A549 (cell line): ENCODE data around the gene BRINP1.

Experiments
- HOXA7 ChIP-seq: fragments of 250-450 bp; sonication (Bioruptor Pico); IDR thresholded peaks from 2 replicates; pipeline ENCODE4 v1.5.0; 2020; ENCODE audit warnings: mild to moderate bottlenecking, moderate library complexity
- NR3C1 ChIP-seq: fragments of >200 bp; sonication (Bioruptor Twin); formaldehyde crosslinking; IDR thresholded peaks from 3 replicates; pipeline ENCODE4 v1.6.1; 2017
- POLR2A ChIP-seq: IDR thresholded peaks from 2 replicates; pipeline ENCODE4 v1.6.1; 2012; ENCODE audit warnings: mild to moderate bottlenecking, low read length

- TF ChIP-seq HOXA7 (no peak), POLR2A (no peak), NR3C1 (no peak)
Measured at GRCh38 chr9:119213471-119213870, 155.8 kb downstream of the BRINP1 start.
